Activated T-helper 1 cell treated with anti-CD3 and anti-CD28 coated beads, Interleukin-12 subunit alpha, Interleukin-12 subunit beta, Interleukin-2, Interleukin-4 antibody, amounts not matched to agents 30 ng/mL and 10 ng/mL and 1 ng/mL, durations not matched to agents 14 hours and 24 hours and 36 hours (primary cell): Measurements from ENCODE around the gene FMN1. TPM values are rescaled to one million over a fixed set of nuclear protein-coding genes. Genes with fewer than 3 reads are reported as not detected.

ENCODE experiments used
- DNase-seq: peaks from one replicate; pipeline ENCODE4 v3.0.0; 2021; ENCODE audit warnings: low spot score
- H3K27ac Mint-ChIP-seq: one replicate; pipeline ENCODE4 v1.8.0; 2021; ENCODE audit warnings: mild to moderate bottlenecking, mixed read lengths
- H3K27me3 Mint-ChIP-seq: one replicate; pipeline ENCODE4 v1.8.0; 2022; ENCODE audit warnings: mild to moderate bottlenecking, moderate library complexity, mixed read lengths; ENCODE audit not compliant: insufficient read depth
- H3K36me3 Mint-ChIP-seq: one replicate; pipeline ENCODE4 v1.8.0; 2021; ENCODE audit warnings: low read depth, mixed read lengths
- H3K4me1 Mint-ChIP-seq: one replicate; pipeline ENCODE4 v1.8.0; 2021; ENCODE audit warnings: low read depth, mixed read lengths
- H3K4me3 Mint-ChIP-seq: one replicate; pipeline ENCODE4 v1.8.0; 2021; ENCODE audit warnings: mild to moderate bottlenecking, moderate library complexity, mixed read lengths
- H3K9me3 Mint-ChIP-seq: one replicate; pipeline ENCODE4 v1.8.0; 2021; ENCODE audit warnings: mixed read lengths
- intact Hi-C: fragments of 100-400 bp; cut with micrococcal nuclease; formaldehyde crosslinking; loops from one replicate; pipeline ENCODE4 v1.15.1; 2024
- total RNA-seq: library from RNA; stranded (reverse); gene quantifications from 2 replicates; pipeline ENCODE4 v1.2.3, GENCODE V29; 2022

FMN1 gene
- total RNA-seq, 1 donor from 2014 or later = 0.03 TPM

- Mint-ChIP-seq H3K27ac (no peak overlapping the region), H3K9me3 (no peaks in the 10 kb centered on the region), H3K4me1 (no peaks in the 10 kb centered on the region), H3K27me3 (peaks cover 2% of the 10 kb centered on the region), H3K4me3 (no peak overlapping the region), H3K36me3 (no peaks in the 10 kb centered on the region)
- intact Hi-C loops = no loop called here
- no peak for DNase-seq
Measured at GRCh38 chr15:32873284-32874114, 321.0 kb downstream of the FMN1 start.

GRCh38 chr15:32872621-32873283 lies 321.8 kb downstream of the FMN1 start:
- Mint-ChIP-seq H3K4me1 (no peaks in the 10 kb centered on the region), H3K9me3 (no peaks in the 10 kb centered on the region), H3K36me3 (no peaks in the 10 kb centered on the region), H3K27me3 (peaks cover 2% of the 10 kb centered on the region), H3K27ac (no peak overlapping the region), H3K4me3 (no peak overlapping the region)
- DNase-seq = no peak
- intact Hi-C loops = no loop called here

GRCh38 chr15:32871883-32872282 lies 322.6 kb downstream of the FMN1 start:
- DNase-seq = no peak
- no peaks in the 10 kb centered on the region for H3K4me1 Mint-ChIP-seq
- no peaks in the 10 kb centered on the region for H3K36me3 Mint-ChIP-seq
- H3K27me3 Mint-ChIP-seq = peaks cover 5% of the 10 kb centered on the region
- intact Hi-C loops = no loop called here
- H3K27ac Mint-ChIP-seq = no peak overlapping the region
- no peak overlapping the region for H3K4me3 Mint-ChIP-seq
- no peaks in the 10 kb centered on the region for H3K9me3 Mint-ChIP-seq

- H3K4me3 Mint-ChIP-seq = no peak overlapping the region
- H3K27me3 Mint-ChIP-seq = peaks cover 5% of the 10 kb centered on the region
- no peaks in the 10 kb centered on the region for H3K4me1 Mint-ChIP-seq
- intact Hi-C loops = no loop called here
- DNase-seq = no peak
- H3K36me3 Mint-ChIP-seq = no peaks in the 10 kb centered on the region
- no peak overlapping the region for H3K27ac Mint-ChIP-seq
- no peaks in the 10 kb centered on the region for H3K9me3 Mint-ChIP-seq
Measured at GRCh38 chr15:32870240-32871033, 324.1 kb downstream of the FMN1 start.

- no peak for DNase-seq
- H3K27me3 Mint-ChIP-seq = peaks cover 5% of the 10 kb centered on the region
- no peaks in the 10 kb centered on the region for H3K36me3 Mint-ChIP-seq
- H3K27ac Mint-ChIP-seq = no peak overlapping the region
- no peaks in the 10 kb centered on the region for H3K9me3 Mint-ChIP-seq
- intact Hi-C loops = no loop called here
- H3K4me1 Mint-ChIP-seq = no peaks in the 10 kb centered on the region
- no peak overlapping the region for H3K4me3 Mint-ChIP-seq
Measured at GRCh38 chr15:32869776-32870175, 324.7 kb downstream of the FMN1 start.

- no peak for DNase-seq
- Mint-ChIP-seq H3K9me3 (no peaks in the 10 kb centered on the region), H3K27ac (no peak overlapping the region), H3K4me3 (no peak overlapping the region), H3K4me1 (no peaks in the 10 kb centered on the region), H3K36me3 (no peaks in the 10 kb centered on the region), H3K27me3 (peaks cover 5% of the 10 kb centered on the region)
- intact Hi-C loops = no loop called here
Measured at GRCh38 chr15:32867313-32867626, 327.2 kb downstream of the FMN1 start.

GRCh38 chr15:32866454-32867312 lies 327.8 kb downstream of the FMN1 start:
- Mint-ChIP-seq H3K4me3 (no peak overlapping the region), H3K36me3 (no peaks in the 10 kb centered on the region), H3K9me3 (no peaks in the 10 kb centered on the region), H3K27ac (no peak overlapping the region), H3K27me3 (peaks cover 5% of the 10 kb centered on the region), H3K4me1 (no peaks in the 10 kb centered on the region)
- intact Hi-C loops = no loop called here
- DNase-seq = no peak

GRCh38 chr15:32864841-32865240 lies 329.7 kb downstream of the FMN1 start:
- Mint-ChIP-seq H3K4me1 (no peaks in the 10 kb centered on the region), H3K27ac (no peak overlapping the region), H3K27me3 (peaks cover 5% of the 10 kb centered on the region), H3K9me3 (no peaks in the 10 kb centered on the region), H3K36me3 (no peaks in the 10 kb centered on the region), H3K4me3 (no peak overlapping the region)
- intact Hi-C loops = no loop called here
- DNase-seq = no peak

GRCh38 chr15:32864051-32864450 lies 330.5 kb downstream of the FMN1 start:
- peaks cover 5% of the 10 kb centered on the region for H3K27me3 Mint-ChIP-seq
- H3K4me3 Mint-ChIP-seq = no peak overlapping the region
- intact Hi-C loops = no loop called here
- DNase-seq = no peak
- no peaks in the 10 kb centered on the region for H3K9me3 Mint-ChIP-seq
- H3K36me3 Mint-ChIP-seq = no peaks in the 10 kb centered on the region
- no peak overlapping the region for H3K27ac Mint-ChIP-seq
- no peaks in the 10 kb centered on the region for H3K4me1 Mint-ChIP-seq

- no peaks in the 10 kb centered on the region for H3K4me1 Mint-ChIP-seq
- H3K36me3 Mint-ChIP-seq = no peaks in the 10 kb centered on the region
- H3K27me3 Mint-ChIP-seq = peaks cover 2% of the 10 kb centered on the region
- H3K4me3 Mint-ChIP-seq = no peak overlapping the region
- H3K27ac Mint-ChIP-seq = no peak overlapping the region
- H3K9me3 Mint-ChIP-seq = no peaks in the 10 kb centered on the region
- DNase-seq = no peak
- intact Hi-C loops = no loop called here
Measured at GRCh38 chr15:32861761-32862160, 332.8 kb downstream of the FMN1 start.

GRCh38 chr15:32861174-32861573 lies 333.3 kb downstream of the FMN1 start:
- H3K27me3 Mint-ChIP-seq = no peaks in the 10 kb centered on the region
- H3K27ac Mint-ChIP-seq = no peak overlapping the region
- no peaks in the 10 kb centered on the region for H3K36me3 Mint-ChIP-seq
- H3K4me1 Mint-ChIP-seq = no peaks in the 10 kb centered on the region
- no peaks in the 10 kb centered on the region for H3K9me3 Mint-ChIP-seq
- DNase-seq = no peak
- intact Hi-C loops = no loop called here
- no peak overlapping the region for H3K4me3 Mint-ChIP-seq

- Mint-ChIP-seq H3K9me3 (no peaks in the 10 kb centered on the region), H3K4me1 (no peaks in the 10 kb centered on the region), H3K4me3 (no peak overlapping the region), H3K27me3 (no peaks in the 10 kb centered on the region), H3K36me3 (no peaks in the 10 kb centered on the region), H3K27ac (no peak overlapping the region)
- no peak for DNase-seq
- intact Hi-C loops = no loop called here
Measured at GRCh38 chr15:32859996-32860395, 334.5 kb downstream of the FMN1 start.
